Sigmoid colon (tissue), 4 donors: Measurements from ENCODE around the gene SPEN.

Experiments used
- CTCF ChIP-seq, 4 experiments: fragments of 450-650 bp in 3 of 4; fragments of 200-600 bp in 1 of 4; IDR thresholded peaks; one replicate each; pipeline ENCODE4 v1.5.1; 2016 to 2019; ENCODE audit warnings: antibody characterized with exemption in 4 of 4, mild to moderate bottlenecking in 3 of 4, moderate library complexity in 2 of 4
- EP300 ChIP-seq, 4 donors: sonication (generic); formaldehyde crosslinking; IDR thresholded peaks; one replicate each; pipeline ENCODE4 v1.6.1; 2017; ENCODE audit warnings: antibody characterized with exemption in 4 of 4
- POLR2A ChIP-seq, 2 donors: fragments of 450-650 bp; IDR thresholded peaks; one replicate each; pipeline ENCODE4 v1.6.1; 2016; ENCODE audit warnings: antibody characterized with exemption in 2 of 2, mild to moderate bottlenecking in 2 of 2, moderate library complexity in 2 of 2
- POLR2AphosphoS5 ChIP-seq, 4 donors: sonication (generic); formaldehyde crosslinking; IDR thresholded peaks; one replicate each; pipeline ENCODE4 v1.6.1; 2017; ENCODE audit warnings: antibody characterized with exemption in 4 of 4

- TF ChIP-seq CTCF (IDR thresholded peaks at IDR 0.05), result no peak
- TF ChIP-seq EP300 (IDR thresholded peaks at IDR 0.05), result no peak
- no peak for TF ChIP-seq POLR2AphosphoS5 (IDR thresholded peaks at IDR 0.05)
- no peak for TF ChIP-seq POLR2A (IDR thresholded peaks at IDR 0.05)
These were observed 118.8 kb downstream of the SPEN start for GRCh38 chr1:15966081-15966955.
